IPS DF 6.9 (cell line): ENCODE data around the gene RNF126.
"Not testable (repeated sequence)": the region's sequence is repeated elsewhere in the genome, so short reads cannot be mapped to it uniquely, and the experiment has no call there.

ENCODE experiments used
- DNase-seq: peaks from one replicate; pipeline ENCODE4 v3.0.0-alpha.2; 2013; ENCODE audit warnings: low read depth, low spot score
- H3K27ac ChIP-seq: one replicate; pipeline ENCODE4 v1.5.1; 2013; ENCODE audit warnings: low read length, control low read depth
- H3K27me3 ChIP-seq: 2 replicates; pipeline ENCODE4 v1.6.1; 2013; ENCODE audit warnings: mild to moderate bottlenecking, low read length; ENCODE audit not compliant: control insufficient read depth, insufficient read depth
- H3K36me3 ChIP-seq: 2 replicates; pipeline ENCODE4 v1.6.1; 2013; ENCODE audit warnings: low read length; ENCODE audit not compliant: control insufficient read depth, insufficient read depth
- H3K4me1 ChIP-seq: 2 replicates; pipeline ENCODE4 v1.6.1; 2013; ENCODE audit warnings: low read length; ENCODE audit not compliant: control insufficient read depth, insufficient read depth
- H3K4me3 ChIP-seq: 2 replicates; pipeline ENCODE4 v1.5.1; 2013; ENCODE audit warnings: mild to moderate bottlenecking, low read length
- H3K9me3 ChIP-seq: 2 replicates; pipeline ENCODE4 v1.6.1; 2013; ENCODE audit warnings: low read length, inconsistent platforms; ENCODE audit not compliant: control insufficient read depth, insufficient read depth
- WGBS: extraction: QIAGEN DNeasy Blood & Tissue Kit; methylation state at CpG from one replicate; pipeline ENCODE4 v1.1.7; 2013; ENCODE audit warnings: mixed read lengths, missing lambda C conversion rate; ENCODE audit not compliant: insufficient read length, insufficient coverage; 5-methylcytosine and 5-hydroxymethylcytosine counted together

Gene RNF126

DNA sequence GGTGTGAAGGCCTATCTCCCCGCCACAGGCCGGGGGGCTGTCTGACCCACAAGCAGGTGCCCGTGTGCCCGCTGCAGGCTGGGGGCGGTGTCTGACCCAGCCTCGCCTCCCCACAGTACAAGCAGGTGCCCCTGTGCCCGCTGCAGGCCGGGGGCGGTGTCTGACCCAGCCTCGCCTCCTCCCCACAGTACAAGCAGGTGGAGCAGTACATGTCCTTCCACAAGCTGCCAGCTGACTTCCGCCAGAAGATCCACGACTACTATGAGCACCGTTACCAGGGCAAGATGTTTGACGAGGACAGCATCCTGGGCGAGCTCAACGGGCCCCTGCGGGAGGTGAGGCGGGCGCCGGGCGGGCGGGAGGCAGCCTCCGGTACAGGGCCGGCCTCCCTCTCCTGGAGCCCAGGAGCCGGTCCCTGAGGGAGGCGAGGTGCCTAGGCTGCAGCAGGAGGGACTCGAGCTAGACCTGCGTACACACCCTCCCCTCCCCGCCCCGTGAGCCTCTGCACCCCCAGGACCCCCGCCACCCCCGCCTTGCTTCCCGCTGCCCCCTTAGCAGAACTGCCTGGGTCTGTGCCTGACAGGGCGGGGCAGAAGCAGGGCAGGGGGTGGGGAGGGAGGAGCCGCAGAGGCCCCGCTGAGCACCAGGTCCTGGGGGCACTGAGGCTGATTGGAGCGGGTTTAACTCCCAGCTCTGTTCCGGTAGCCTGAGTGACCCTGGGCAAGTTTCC lies 52.8 kb downstream of the RNF126 start:
- Histone ChIP-seq H3K4me1 (no peaks in the 10 kb centered on the region), H3K4me3 (no peak overlapping the region), H3K27me3 (no peaks in the 10 kb centered on the region), H3K36me3 (no peaks in the 10 kb centered on the region), H3K9me3 (no peaks in the 10 kb centered on the region), H3K27ac (no peak overlapping the region)
- no peak for DNase-seq
- WGBS: no CpG with 5 or more reads among the region's 38 CpGs

DNA sequence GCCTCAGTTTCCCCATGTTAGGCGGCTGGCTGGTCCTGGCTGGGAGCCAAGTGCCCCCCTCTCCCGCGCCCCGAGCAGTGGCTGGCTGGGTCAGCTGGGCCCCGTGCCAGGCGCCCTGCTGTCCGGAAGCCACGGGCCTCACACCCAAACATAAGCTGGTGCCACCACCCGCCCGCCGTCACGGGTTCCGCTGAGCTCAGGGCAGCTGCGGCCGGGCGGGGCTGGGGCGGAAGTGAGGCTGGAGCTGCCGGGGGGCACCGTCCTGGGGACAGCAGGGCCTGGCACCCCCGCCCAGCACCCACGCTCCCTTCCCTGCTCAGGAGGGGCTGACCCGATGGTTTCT lies 54.0 kb downstream of the RNF126 start:
- no peak overlapping the region for H3K27ac ChIP-seq
- no peaks in the 10 kb centered on the region for H3K36me3 ChIP-seq
- no peak overlapping the region for H3K4me3 ChIP-seq
- no peak for DNase-seq
- WGBS: no CpG with 5 or more reads among the region's 22 CpGs
- 0 out of 2 replicates have a peak, but pooled peaks cover 2% of the 10 kb centered on the region for H3K9me3 ChIP-seq
- no peaks in the 10 kb centered on the region for H3K27me3 ChIP-seq
- H3K4me1 ChIP-seq: no peaks in the 10 kb centered on the region

DNA sequence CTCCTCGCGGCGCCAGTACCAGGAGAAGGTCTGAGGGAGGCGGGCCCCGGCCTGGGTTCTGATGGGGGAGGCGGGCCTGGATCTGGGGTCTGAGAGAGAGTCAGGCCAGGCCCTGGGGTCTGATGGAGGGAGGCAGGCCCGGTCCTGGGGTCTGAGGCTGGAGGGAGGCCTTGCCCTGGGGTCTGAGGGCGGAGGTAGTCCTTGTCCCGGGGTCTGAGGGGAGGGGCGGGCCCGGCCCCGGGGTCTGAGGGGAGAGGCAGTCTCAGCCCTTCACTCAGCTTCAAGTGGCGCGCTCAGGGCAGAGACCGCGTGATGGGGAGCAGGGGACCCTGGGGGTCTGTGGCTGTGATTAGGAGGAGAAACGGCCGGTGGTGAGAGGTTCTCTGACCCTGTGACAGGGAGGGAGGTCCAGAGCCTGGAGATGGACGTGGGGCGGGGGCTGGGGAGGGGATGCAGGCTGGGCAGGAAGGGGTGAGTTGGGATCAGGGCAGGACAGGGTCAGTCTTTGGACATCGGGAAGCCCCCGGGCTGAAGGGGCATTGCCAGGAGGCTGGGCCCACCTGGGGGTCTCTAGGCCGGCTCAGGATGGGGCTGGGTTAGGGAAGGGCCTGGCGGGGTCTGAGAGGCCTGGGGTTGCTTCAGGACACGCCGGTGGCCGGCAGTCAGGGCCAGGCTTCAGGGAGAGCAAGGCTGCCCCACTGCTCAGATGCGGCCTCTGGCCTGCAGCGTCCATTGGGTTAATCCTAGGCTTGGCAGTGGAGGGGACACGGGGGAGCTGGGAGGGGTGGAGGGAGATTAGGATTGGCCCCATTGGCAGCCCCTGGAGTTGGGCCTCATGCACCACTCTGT lies 54.6 kb downstream of the RNF126 start:
- H3K27ac ChIP-seq: no peak overlapping the region
- no peaks in the 10 kb centered on the region for H3K27me3 ChIP-seq
- no CpG with 5 or more reads among the region's 30 CpGs for WGBS
- no peak overlapping the region for H3K4me3 ChIP-seq
- DNase-seq: no peak
- H3K36me3 ChIP-seq: no peaks in the 10 kb centered on the region
- no peaks in the 10 kb centered on the region for H3K4me1 ChIP-seq
- 0 out of 2 replicates have a peak, but pooled peaks cover 2% of the 10 kb centered on the region for H3K9me3 ChIP-seq

GRCh38 chr19:607301-608154 lies 55.5 kb downstream of the RNF126 start:
- H3K27ac ChIP-seq: no peak overlapping the region
- H3K36me3 ChIP-seq: no peaks in the 10 kb centered on the region; the same call in 1 of the 2 replicates
- no peaks in the 10 kb centered on the region for H3K27me3 ChIP-seq
- no peak for DNase-seq
- no CpG with 5 or more reads among the region's 30 CpGs for WGBS
- no peaks in the 10 kb centered on the region for H3K4me1 ChIP-seq
- H3K4me3 ChIP-seq: no peak overlapping the region
- H3K9me3 ChIP-seq: 0 out of 2 replicates have a peak, but pooled peaks cover 2% of the 10 kb centered on the region

DNA sequence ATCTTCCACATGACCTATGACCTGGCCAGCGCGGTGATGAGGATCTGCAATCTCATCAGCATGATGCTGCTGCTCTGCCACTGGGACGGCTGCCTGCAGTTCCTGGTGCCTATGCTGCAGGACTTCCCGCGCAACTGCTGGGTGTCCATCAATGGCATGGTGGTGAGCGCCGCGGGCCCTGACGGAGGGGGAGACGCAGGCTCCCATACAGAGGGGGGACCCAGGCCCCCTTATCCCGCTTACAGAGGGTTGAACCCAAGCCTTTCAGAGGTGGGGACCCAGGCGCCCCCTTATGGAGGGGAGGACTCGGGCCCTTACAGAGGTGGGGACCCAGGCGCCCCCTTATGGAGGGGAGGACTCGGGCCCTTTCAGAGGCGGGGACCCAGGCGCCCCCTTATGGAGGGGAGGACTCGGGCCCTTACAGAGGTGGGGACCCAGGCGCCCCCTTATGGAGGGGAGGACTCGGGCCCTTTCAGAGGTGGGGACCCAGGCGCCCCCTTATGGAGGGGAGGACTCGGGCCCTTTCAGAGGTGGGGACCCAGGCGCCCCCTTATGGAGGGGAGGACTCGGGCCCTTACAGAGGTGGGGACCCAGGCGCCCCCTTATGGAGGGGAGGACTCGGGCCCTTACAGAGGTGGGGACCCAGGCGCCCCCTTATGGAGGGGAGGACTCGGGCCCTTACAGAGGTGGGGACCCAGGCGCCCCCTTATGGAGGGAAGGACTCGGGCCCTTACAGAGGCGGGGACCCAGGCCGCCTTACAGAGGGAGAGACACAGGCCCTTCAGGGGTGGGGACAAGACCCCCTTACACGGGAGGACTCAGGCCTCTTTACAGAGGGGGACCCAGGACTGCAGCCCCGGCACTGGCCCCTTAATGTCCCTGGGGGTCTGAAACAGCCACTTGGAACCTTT lies 57.7 kb downstream of the RNF126 start:
- H3K27me3 ChIP-seq, H3K9me3 ChIP-seq, H3K27ac ChIP-seq, H3K4me3 ChIP-seq, H3K4me1 ChIP-seq, H3K36me3 ChIP-seq, DNase-seq: not testable (repeated sequence)
- no CpG with 5 or more reads among the region's 34 CpGs for WGBS

- Histone ChIP-seq H3K4me1 (no peaks in the 10 kb centered on the region), H3K36me3 (no peaks in the 10 kb centered on the region; the same call in 1 of the 2 replicates), H3K9me3 (0 out of 2 replicates have a peak, but pooled peaks cover 2% of the 10 kb centered on the region), H3K4me3 (no peak overlapping the region), H3K27me3 (no peaks in the 10 kb centered on the region), H3K27ac (no peak overlapping the region)
- no peak for DNase-seq
- WGBS: no CpG with 5 or more reads among the region's 11 CpGs
Measured at GRCh38 chr19:604355-604754, 58.7 kb downstream of the RNF126 start.

DNA sequence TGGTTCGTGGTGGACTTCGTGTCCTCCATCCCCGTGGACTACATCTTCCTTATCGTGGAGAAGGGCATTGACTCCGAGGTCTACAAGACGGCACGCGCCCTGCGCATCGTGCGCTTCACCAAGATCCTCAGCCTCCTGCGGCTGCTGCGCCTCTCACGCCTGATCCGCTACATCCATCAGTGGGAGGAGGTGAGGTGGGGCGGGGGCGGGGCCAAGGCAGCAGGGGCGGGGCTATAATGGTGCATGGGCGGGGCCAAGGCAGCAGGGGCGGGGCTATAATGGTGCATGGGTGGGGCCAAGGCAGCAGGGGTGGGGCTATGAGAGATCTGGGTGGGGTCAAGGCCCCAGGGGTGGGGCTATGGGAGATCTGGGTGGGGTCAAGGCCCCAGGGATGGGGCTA lies 59.2 kb downstream of the RNF126 start:
- H3K4me3 ChIP-seq, H3K27ac ChIP-seq, H3K27me3 ChIP-seq, H3K36me3 ChIP-seq, H3K9me3 ChIP-seq, H3K4me1 ChIP-seq, DNase-seq: not testable (repeated sequence)
- WGBS: no CpG with 5 or more reads among the region's 20 CpGs

GRCh38 chr19:603302-603639 lies 59.7 kb downstream of the RNF126 start:
- not testable (repeated sequence) for DNase-seq, H3K4me1 ChIP-seq, H3K9me3 ChIP-seq, H3K27me3 ChIP-seq, H3K27ac ChIP-seq, H3K4me3 ChIP-seq, H3K36me3 ChIP-seq
- no CpG with 5 or more reads among the region's 13 CpGs for WGBS

- Histone ChIP-seq H3K9me3 (0 out of 2 replicates have a peak, but pooled peaks cover 2% of the 10 kb centered on the region), H3K4me3 (no peak overlapping the region), H3K36me3 (no peaks in the 10 kb centered on the region; the same call in 1 of the 2 replicates), H3K27ac (no peak overlapping the region), H3K27me3 (no peaks in the 10 kb centered on the region), H3K4me1 (no peaks in the 10 kb centered on the region)
- no peak for DNase-seq
- WGBS: no CpG with 5 or more reads among the region's 35 CpGs
Measured at GRCh38 chr19:602391-603301, 60.4 kb downstream of the RNF126 start.
